ENCODE measurements around the gene SND1. TPM values are rescaled to one million over a fixed set of nuclear protein-coding genes. Genes with fewer than 3 reads are reported as not detected.

The SND1 gene
- polyA plus RNA-seq, 3 donors, result 46.5 to 97.3 (median 79.8) TPM

- no peaks in the 10 kb centered on the region for H3K27me3 Mint-ChIP-seq (ENCODE audit: low read depth in 3 of 3)
- 100% methylated on average over 1 of the region's 3 CpGs for WGBS (ENCODE audit: insufficient coverage)
Measured at GRCh38 chr7:127863082-127863481, 211.1 kb downstream of the SND1 start.

GRCh38 chr7:127865466-127865865 lies 213.5 kb downstream of the SND1 start:
- TF ChIP-seq CTCF (IDR thresholded peaks at IDR 0.05), result no peak
- no CpG with 5 or more reads among the region's 1 CpG for WGBS (ENCODE audit: insufficient coverage)

More at GRCh38 chr7:127863082-127863481, 211.1 kb downstream of the SND1 start:
- Histone ChIP-seq H4K20me1 (ENCODE audit: insufficient read depth, low read length) (peaks cover 10% of the 10 kb centered on the region), H3K36me3 (replicated peaks in 1 of 2; ENCODE audit: control insufficient read depth in 1 of 2, insufficient read depth in 2 of 2, low read length in 2 of 2) (peaks cover 0 to 32% of the 10 kb centered on the region in 2 donors), H3K9ac (ENCODE audit: insufficient read depth, low read length, poor library complexity, severe bottlenecking) (no peak overlapping the region), H3K79me2 (ENCODE audit: insufficient read depth, low read length) (peaks cover 15% of the 10 kb centered on the region), H3K27ac (ENCODE audit: low read depth in 1 of 2, low read length in 2 of 2) (no peak overlapping the region), H3K4me3 (replicated peaks in 1 of 3; ENCODE audit: low read depth in 2 of 3, low read length in 3 of 3) (no peak overlapping the region), H3K27me3 (ENCODE audit: control insufficient read depth in 2 of 2, insufficient read depth in 2 of 2, low read length in 2 of 2) (no peaks in the 10 kb centered on the region), H3K4me2 (replicated peaks; ENCODE audit: extremely low read depth, low read length, poor library complexity, severe bottlenecking) (no peak overlapping the region), H3K9me3 (replicated peaks in 1 of 2; ENCODE audit: control insufficient read depth in 1 of 2, insufficient read depth in 1 of 2, low read length in 2 of 2) (no peaks in the 10 kb centered on the region), H3K4me1 (ENCODE audit: control insufficient read depth in 1 of 2, insufficient read depth in 2 of 2, low read length in 2 of 2) (no peaks in the 10 kb centered on the region), H2AFZ (ENCODE audit: insufficient read depth, low read depth, low read length, poor library complexity, severe bottlenecking) (no peak overlapping the region)
- no peak for DNase-seq
- peaks cover 5% of the 10 kb centered on the region for H3K4me1 Mint-ChIP-seq
- TF ChIP-seq CTCF (IDR thresholded peaks at IDR 0.05), result no peak
- no peaks in the 10 kb centered on the region for H3K9me3 Mint-ChIP-seq
- no peak overlapping the region for H3K4me3 Mint-ChIP-seq
- H3K27ac Mint-ChIP-seq, result no peak overlapping the region
- peaks cover 20 to 38% of the 10 kb centered on the region in 2 donors for H3K36me3 Mint-ChIP-seq
- intact Hi-C loops (cut with micrococcal nuclease), result no loop called here

More at GRCh38 chr7:127865466-127865865, 213.5 kb downstream of the SND1 start:
- Histone ChIP-seq H3K27me3 (ENCODE audit: control insufficient read depth in 2 of 2, insufficient read depth in 2 of 2, low read length in 2 of 2) (no peaks in the 10 kb centered on the region), H2AFZ (ENCODE audit: insufficient read depth, low read depth, low read length, poor library complexity, severe bottlenecking) (no peak overlapping the region), H3K79me2 (ENCODE audit: insufficient read depth, low read length) (peaks cover 13% of the 10 kb centered on the region), H3K27ac (ENCODE audit: low read depth in 1 of 2, low read length in 2 of 2) (no peak overlapping the region), H4K20me1 (ENCODE audit: insufficient read depth, low read length) (peaks cover 13% of the 10 kb centered on the region), H3K9me3 (replicated peaks in 1 of 2; ENCODE audit: control insufficient read depth in 1 of 2, insufficient read depth in 1 of 2, low read length in 2 of 2) (no peaks in the 10 kb centered on the region), H3K36me3 (replicated peaks in 1 of 2; ENCODE audit: control insufficient read depth in 1 of 2, insufficient read depth in 2 of 2, low read length in 2 of 2) (peaks cover 0 to 37% of the 10 kb centered on the region in 2 donors), H3K4me3 (replicated peaks in 1 of 3; ENCODE audit: low read depth in 2 of 3, low read length in 3 of 3) (no peak overlapping the region), H3K4me2 (replicated peaks; ENCODE audit: extremely low read depth, low read length, poor library complexity, severe bottlenecking) (no peak overlapping the region), H3K9ac (ENCODE audit: insufficient read depth, low read length, poor library complexity, severe bottlenecking) (no peak overlapping the region), H3K4me1 (ENCODE audit: control insufficient read depth in 1 of 2, insufficient read depth in 2 of 2, low read length in 2 of 2) (peaks cover 4 to 8% of the 10 kb centered on the region in 2 donors)
- DNase-seq, result no peak
- H3K4me1 Mint-ChIP-seq, result peaks cover 14% of the 10 kb centered on the region
- no peaks in the 10 kb centered on the region for H3K9me3 Mint-ChIP-seq
- no peak overlapping the region for H3K4me3 Mint-ChIP-seq
- intact Hi-C loops (cut with micrococcal nuclease), result no loop called here
- no peaks in the 10 kb centered on the region for H3K27me3 Mint-ChIP-seq (ENCODE audit: low read depth in 3 of 3)
- peaks cover 18 to 37% of the 10 kb centered on the region in 2 donors for H3K36me3 Mint-ChIP-seq
- H3K27ac Mint-ChIP-seq, result no peak overlapping the region

All from CD14-positive monocyte (primary cell).